Upper lobe of right lung (tissue), 1 donor: ENCODE measurements around the gene MESD. TPM values are rescaled to one million over a fixed set of nuclear protein-coding genes. Genes with fewer than 3 reads are reported as not detected.

Experiments
- ATAC-seq: fragments of 200-7000 bp; cut with Tn5 transposase; one replicate; pipeline ENCODE4 v1.9.1; 2020; ENCODE audit warnings: mild to moderate bottlenecking, moderate library complexity
- DNase-seq: peaks from one replicate; pipeline ENCODE4 v3.0.0-alpha.2; 2020
- H3K27ac ChIP-seq: fragments of 200-600 bp; one replicate; pipeline ENCODE4 v1.8.0; 2022
- H3K27me3 ChIP-seq: fragments of 200-600 bp; one replicate; pipeline ENCODE4 v1.8.0; 2022; ENCODE audit warnings: mild to moderate bottlenecking
- H3K36me3 ChIP-seq: fragments of 200-600 bp; one replicate; pipeline ENCODE4 v1.8.0; 2022
- H3K4me1 ChIP-seq: fragments of 200-600 bp; one replicate; pipeline ENCODE4 v1.8.0; 2022
- H3K4me3 ChIP-seq: fragments of 200-600 bp; one replicate; pipeline ENCODE4 v1.8.0; 2022; ENCODE audit warnings: mild to moderate bottlenecking
- H3K9me3 ChIP-seq: fragments of 200-600 bp; one replicate; pipeline ENCODE4 v1.8.0; 2022
- CTCF ChIP-seq: fragments of 200-600 bp; IDR thresholded peaks from one replicate; pipeline ENCODE4 v1.8.0; 2022; ENCODE audit warnings: antibody characterized with exemption
- intact Hi-C: fragments of 100-400 bp; cut with DNase I; formaldehyde crosslinking; loops from one replicate; pipeline ENCODE4 v1.11.0; 2022
- total RNA-seq: library from RNA; stranded (reverse); fragmentation: NEBNext Ultra II Directional; extraction: Animal tissue kit (Norgen Biotek cat#: 25700); gene quantifications from one replicate; pipeline ENCODE4 v1.2.1, GENCODE V29; 2021
- donor health status: DM: no; HTN: yes; CAD: no; lungs with severe emphysema.

MESD gene
- total RNA-seq, 1 donor from 2014 or later: 26.7 TPM

- intact Hi-C loops: no loop called here
- Histone ChIP-seq H3K9me3 (no peaks in the 10 kb centered on the region), H3K4me1 (peaks cover 14% of the 10 kb centered on the region), H3K27ac (no peak overlapping the region), H3K27me3 (no peaks in the 10 kb centered on the region), H3K36me3 (peaks cover 45% of the 10 kb centered on the region), H3K4me3 (no peak overlapping the region)
- DNase-seq: no peak
- ATAC-seq: no peak
- TF ChIP-seq CTCF: no peak
These were observed 7.4 kb downstream of the MESD start for GRCh38 chr15:80982205-80982604.

- intact Hi-C loops: loop anchor here (10.0 kb wide), 1 partner anchor 525 kb away; no protein-coding TSS in a partner anchor
- no peak for DNase-seq
- Histone ChIP-seq H3K27me3 (no peaks in the 10 kb centered on the region), H3K4me1 (no peaks in the 10 kb centered on the region), H3K36me3 (peaks cover 45% of the 10 kb centered on the region), H3K27ac (no peak overlapping the region), H3K4me3 (no peak overlapping the region), H3K9me3 (no peaks in the 10 kb centered on the region)
- no peak for TF ChIP-seq CTCF
- ATAC-seq: no peak
These were observed 9.9 kb downstream of the MESD start for GRCh38 chr15:80979538-80980200.

- Histone ChIP-seq H3K9me3 (no peaks in the 10 kb centered on the region), H3K36me3 (peaks cover 48% of the 10 kb centered on the region), H3K27ac (no peak overlapping the region), H3K27me3 (no peaks in the 10 kb centered on the region), H3K4me3 (no peak overlapping the region), H3K4me1 (no peaks in the 10 kb centered on the region)
- intact Hi-C loops: loop anchor here (10.0 kb wide), 1 partner anchor 524 kb away; no protein-coding TSS in a partner anchor
- ATAC-seq (no peak), DNase-seq (no peak)
- no peak for TF ChIP-seq CTCF
These were observed 10.8 kb downstream of the MESD start for GRCh38 chr15:80978685-80979329.

GRCh38 chr15:80977627-80978036 lies 12.0 kb downstream of the MESD start:
- DNase-seq (peak; percentile 74), ATAC-seq (peak; percentile 95)
- Histone ChIP-seq H3K36me3 (peaks cover 50% of the 10 kb centered on the region), H3K27me3 (no peaks in the 10 kb centered on the region), H3K27ac (no peak overlapping the region), H3K4me1 (no peaks in the 10 kb centered on the region), H3K4me3 (no peak overlapping the region), H3K9me3 (no peaks in the 10 kb centered on the region)
- intact Hi-C loops: loop anchor here (10.0 kb wide), 1 partner anchor 523 kb away; no protein-coding TSS in a partner anchor
- TF ChIP-seq CTCF: peak; percentile 61

GRCh38 chr15:80976851-80977250 lies 12.8 kb downstream of the MESD start:
- H3K36me3 ChIP-seq: peaks cover 45% of the 10 kb centered on the region
- ATAC-seq (no peak), DNase-seq (no peak)
- H3K4me3 ChIP-seq: no peak overlapping the region
- intact Hi-C loops: loop anchor here (10.0 kb wide), 1 partner anchor 522 kb away; no protein-coding TSS in a partner anchor
- no peak for TF ChIP-seq CTCF
- no peaks in the 10 kb centered on the region for H3K4me1 ChIP-seq
- H3K27me3 ChIP-seq: no peaks in the 10 kb centered on the region
- H3K27ac ChIP-seq: no peak overlapping the region
- no peaks in the 10 kb centered on the region for H3K9me3 ChIP-seq
